Retina (tissue), 1 donor: Measurements from ENCODE around the gene NUP93.
"Not testable (repeated sequence)": the region's sequence is repeated elsewhere in the genome, so short reads cannot be mapped to it uniquely, and the experiment has no call there.

Source experiments
- DNase-seq: peaks from one replicate; pipeline ENCODE4 v3.0.0-alpha.2; 2016

NUP93 gene

DNA sequence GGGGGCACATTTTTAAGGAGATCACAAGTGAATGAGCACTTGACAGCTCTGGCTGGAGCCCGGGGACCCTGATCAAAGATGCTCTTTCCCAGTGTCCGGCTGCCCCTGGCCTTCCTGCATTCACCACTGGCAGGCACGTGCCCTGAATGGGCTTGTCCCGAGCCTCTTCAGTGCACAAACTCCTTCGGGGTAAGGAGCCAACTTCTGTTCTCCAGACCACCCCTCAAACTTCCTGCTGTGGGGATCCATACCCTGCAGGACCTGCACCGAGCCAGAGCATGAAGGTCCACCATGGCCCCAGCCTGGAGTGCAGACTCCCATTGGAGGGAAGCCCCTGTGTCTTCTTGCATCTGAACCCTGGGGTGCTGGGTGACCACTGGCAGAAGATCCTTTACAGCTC, 125.3 kb downstream of the NUP93 start:
- no peak for DNase-seq

- no peak for DNase-seq
Observed at GRCh38 chr16:56855946-56856345, 126.0 kb downstream of the NUP93 start.

DNA sequence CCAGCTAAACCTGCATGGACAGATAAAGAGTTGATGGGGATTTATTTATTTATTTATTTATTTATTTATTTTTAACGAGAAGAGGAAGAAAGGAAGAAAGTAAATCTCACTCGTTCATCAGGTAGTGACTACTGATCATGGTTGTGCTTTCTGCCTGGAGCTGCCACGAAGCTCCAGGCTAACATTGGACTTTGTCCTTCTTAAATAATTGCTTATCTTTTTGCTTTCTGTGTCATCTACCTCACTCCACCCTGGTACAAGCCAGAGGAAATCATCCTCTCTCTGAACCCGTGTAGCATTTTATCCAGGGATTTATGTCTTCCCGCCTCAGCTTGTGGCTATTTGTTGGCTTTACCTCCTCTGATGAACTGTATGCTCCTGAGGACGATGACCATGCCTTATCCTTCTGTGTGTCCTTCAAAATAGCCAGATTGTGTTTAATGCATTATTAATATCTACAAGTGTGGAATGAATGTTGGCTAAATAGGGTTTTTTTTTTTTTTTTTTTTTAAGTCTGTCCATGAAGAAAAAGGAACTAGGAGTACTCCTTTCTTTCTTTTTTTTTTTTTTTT, 127.0 kb downstream of the NUP93 start:
- DNase-seq = no peak

GRCh38 chr16:56858374-56858773, 128.4 kb downstream of the NUP93 start:
- DNase-seq = no peak

DNA sequence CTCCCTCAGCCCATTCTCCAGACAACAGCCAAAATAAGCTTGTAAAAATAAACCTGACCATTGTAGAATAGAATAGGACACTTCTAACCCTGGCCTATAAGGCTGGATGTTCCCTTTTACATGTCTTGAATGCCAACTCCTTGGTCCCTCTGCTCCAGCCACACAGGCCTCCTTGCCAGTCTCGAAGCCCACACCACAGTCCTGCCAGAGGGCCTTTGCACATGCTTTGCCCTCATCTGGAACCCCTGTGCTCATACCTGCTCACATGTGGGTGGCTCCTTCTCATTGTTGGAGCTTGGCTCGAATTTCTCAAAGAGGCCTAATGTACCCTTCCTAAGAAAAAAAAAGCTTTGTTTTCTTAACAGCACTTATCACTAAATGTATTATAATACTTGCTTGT, 129.7 kb downstream of the NUP93 start:
- no peak for DNase-seq

DNA sequence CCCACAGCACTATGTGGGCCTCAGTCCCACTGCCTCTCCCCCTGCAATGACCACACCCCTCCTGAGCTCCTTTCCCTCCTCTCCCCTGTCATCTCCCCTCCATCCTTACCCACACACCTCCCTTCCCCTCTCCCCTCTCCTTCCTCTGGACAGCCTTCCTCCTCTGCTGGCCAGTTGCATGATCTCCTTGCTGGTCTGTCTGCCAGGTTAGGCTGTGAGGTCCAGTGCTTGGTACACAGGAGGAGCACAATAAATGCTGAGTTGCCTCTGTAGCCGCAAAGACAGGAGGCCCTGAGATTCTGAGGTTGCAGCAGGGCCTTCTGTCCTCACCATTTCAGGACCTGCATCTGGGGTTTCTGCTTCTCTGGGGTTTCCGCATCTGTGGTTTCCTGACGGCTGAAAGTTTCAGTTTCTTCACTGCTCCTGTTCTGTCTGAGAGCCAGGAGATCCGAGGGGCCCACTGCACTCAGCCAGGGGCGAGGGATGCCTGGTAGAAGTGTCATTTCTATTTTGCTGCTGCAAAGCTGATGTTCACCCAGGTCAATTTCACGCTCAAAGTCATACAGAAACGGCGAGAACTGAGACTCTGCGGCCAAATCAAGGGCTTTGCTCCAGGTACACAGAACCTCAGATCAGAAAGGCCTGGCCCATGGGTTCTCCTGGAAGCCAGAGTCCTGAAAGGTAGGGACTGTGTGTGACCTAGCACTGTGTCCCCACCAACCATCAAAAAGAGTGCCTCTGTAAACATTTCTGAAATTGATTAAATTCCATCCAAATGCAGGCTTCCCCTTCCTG, 130.5 kb downstream of the NUP93 start:
- DNase-seq = peak; percentile 44

- DNase-seq = no peak
Observed at GRCh38 chr16:56861092-56861610, 131.2 kb downstream of the NUP93 start.

- no peak for DNase-seq
Observed at GRCh38 chr16:56861756-56862155, 131.8 kb downstream of the NUP93 start.

DNA sequence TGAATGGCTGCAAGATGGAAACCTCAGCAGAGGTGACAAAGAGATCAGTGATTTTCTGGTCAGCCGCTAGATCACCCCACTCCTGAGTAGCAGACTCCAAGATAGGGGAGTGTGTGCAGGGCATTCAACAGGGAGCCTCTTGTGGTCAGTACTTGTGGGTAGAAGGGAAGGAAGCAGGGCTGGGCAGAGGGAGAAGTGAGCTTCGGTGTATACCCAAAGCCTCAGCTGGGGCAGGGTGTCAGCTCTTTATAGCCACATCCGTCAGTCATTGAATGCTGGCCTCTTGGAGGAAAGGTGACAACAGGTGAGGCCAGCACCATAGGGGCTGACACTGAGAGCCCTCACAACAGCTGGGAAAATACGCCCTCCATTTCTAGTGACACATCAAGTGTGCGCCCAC, 132.8 kb downstream of the NUP93 start:
- DNase-seq = no peak

DNA sequence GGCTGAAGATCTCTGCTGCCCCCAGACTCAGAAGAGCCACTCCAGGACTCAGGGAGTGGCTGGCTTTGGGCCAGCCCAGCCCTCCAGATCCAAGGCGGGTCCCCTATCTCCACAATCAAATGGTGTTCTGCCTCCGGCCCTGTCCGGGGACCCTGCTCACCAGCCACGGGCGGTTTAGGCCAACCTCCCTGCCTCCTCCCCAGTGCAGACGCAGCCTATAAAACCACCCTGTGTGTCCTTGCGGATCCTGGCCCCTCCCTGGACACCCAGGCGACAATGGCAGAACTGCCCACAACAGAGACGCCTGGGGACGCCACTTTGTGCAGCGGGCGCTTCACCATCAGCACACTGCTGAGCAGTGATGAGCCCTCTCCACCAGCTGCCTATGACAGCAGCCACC, 135.0 kb downstream of the NUP93 start, which contains the start of gene SLC12A3:
Gene SLC12A3 (plus strand): TSS at position 248 of the 400 bp plus-strand sequence. CDS start 29 bp downstream, at position 277.
- DNase-seq = no peak

DNA sequence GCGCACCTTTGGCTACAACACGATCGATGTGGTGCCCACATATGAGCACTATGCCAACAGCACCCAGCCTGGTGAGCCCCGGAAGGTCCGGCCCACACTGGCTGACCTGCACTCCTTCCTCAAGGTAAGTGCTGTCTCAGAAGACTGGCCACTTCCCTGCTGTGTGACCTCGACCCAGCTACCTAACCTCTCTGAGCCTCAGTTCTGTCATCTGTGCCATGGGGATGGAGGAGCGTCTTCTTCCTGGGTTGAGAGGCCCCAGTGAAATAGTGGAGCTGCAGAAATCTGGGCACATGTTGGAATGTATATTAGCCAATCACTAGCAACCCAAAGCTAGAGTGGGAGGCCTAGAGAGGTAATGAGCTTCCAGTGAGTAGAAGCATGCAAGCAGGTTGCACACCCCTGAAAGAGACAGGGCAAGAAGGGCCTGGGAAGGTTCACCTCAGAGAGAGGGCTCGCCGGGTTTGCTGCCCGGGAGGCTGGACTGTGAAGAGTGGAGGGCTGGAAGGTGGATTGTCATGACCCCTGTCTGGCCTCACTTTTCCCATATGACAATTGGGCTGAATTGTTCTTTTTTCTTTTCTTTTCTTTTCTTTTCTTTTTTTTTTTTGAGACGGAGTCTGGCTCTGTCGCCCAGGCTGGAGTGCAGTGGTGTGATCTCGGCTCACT, 135.6 kb downstream of the NUP93 start:
- no peak for DNase-seq

DNA sequence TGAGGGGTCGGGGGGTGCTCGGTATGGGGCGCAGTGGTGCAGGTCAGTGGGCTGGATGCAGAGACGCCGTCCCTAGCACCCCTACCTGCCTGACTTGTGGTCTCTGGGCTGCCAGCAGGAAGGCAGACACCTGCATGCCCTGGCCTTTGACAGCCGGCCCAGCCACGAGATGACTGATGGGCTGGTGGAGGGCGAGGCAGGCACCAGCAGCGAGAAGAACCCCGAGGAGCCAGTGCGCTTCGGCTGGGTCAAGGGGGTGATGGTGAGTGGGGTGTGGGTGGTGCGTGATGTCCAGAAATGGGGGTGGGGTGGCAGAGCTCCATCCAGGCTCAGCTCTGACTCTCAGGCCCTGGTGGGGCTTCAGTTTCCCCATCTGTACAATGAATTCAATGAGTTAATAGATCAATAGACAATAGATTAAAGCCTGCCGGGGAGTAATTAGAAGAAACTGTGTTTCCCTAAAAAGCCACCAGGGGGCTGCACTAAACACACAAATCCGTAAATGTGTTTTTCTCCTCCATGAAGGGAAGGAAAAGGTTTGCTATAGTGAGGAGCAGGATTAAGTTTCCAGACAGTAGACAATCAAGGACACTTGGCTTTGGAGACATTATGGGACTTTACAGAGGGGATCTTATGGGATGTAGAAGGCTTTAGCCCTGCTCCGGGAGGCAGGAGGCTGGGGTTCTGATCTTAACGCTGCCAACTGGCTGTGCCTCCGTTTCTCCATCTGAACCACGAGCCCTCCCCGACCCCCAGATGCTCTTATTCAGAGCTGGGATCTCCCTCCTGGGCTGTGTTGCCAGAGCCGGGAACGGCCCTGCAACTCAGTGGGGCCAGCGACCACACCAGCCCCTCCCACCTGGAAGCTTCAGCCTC, 137.3 kb downstream of the NUP93 start:
- DNase-seq = peak; percentile 71

GRCh38 chr16:56868175-56868574, 138.2 kb downstream of the NUP93 start:
- DNase-seq = no peak

- not testable (repeated sequence) for DNase-seq
Observed at GRCh38 chr16:56868766-56869165, 138.8 kb downstream of the NUP93 start.

DNA sequence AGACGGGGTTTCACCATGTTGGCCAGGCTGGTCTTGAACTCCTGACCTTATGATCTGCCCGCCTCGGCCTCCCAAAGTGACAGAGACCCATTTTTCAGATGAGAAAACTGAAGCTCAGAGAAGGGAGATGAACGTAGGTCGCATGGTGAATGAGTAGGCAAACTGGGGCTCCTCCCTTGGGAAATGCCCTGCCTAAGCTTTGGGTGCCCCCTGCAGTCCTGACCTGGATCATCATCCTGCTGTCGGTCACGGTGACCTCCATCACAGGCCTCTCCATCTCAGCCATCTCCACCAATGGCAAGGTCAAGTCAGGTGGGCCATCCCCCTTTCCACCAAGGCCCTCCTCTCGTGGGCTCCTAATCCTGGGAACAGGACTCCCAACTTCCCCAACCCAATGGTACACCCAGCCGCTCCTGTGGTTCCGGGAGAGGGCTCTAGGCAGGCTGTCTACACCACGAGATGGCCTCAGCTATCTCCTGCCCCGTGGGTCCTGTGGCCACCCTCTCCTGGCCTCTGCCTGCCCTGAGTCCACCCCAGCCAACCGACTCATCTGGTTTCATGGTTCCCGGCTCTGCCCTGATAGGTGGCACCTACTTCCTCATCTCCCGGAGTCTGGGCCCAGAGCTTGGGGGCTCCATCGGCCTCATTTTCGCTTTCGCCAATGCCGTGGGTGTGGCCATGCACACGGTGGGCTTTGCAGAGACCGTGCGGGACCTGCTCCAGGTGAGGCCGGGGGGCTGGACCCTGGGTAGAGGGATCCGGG, 139.8 kb downstream of the NUP93 start:
- no peak for DNase-seq

DNA sequence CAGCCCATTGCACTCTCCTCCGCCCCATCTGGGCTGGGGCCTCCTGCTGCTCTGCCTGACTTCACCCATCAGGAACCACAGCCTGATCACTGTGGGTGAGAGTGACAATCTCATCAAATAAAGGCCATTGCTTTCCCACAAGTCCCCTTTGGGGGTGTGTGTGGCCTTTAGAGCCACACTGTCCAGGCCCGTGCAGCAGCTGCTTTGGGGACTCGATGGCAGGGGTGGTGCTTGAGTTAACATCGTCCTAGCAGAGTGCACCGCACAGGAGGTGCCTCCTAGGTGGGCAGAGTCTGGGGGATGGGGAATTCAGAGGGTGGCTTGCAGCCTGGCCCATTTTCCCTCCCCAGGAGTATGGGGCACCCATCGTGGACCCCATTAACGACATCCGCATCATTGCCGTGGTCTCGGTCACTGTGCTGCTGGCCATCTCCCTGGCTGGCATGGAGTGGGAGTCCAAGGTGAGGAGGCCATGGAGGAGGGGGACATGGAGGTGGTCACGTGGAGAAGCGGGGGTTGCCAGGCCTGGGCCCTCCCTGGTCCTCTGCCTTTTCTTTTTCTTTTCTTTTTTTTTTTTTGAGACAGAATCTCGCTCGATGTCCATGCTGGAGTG, 140.5 kb downstream of the NUP93 start:
- DNase-seq = no peak

- DNase-seq = no peak
Observed at GRCh38 chr16:56871172-56871593, 141.3 kb downstream of the NUP93 start.

DNA sequence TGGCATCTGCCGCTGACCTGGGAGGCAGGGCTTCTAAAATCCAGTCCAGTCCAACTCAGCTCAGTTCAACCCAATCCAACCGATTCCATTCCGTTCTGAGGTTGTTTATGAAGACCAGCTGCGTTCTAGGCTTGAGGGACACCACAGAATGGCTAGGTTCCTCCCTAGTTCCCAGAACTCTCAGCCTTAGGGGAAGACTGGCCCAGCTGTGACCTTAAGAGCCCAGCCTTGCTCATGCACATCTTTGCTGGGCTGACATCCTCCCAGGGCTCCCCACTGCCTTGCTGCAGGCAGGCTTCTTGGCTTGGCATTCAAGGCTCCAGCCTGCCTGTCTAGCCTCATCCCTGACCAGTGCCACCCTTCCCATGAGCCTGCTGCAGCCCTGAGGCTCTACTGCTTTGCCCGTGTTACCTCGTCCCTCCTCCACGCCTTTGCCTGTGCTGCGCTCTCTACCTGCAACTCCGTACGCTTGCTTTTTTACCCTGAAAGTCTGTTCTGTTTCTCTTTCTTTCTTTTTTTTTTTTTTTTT, 143.0 kb downstream of the NUP93 start:
- no peak for DNase-seq

GRCh38 chr16:56874800-56875199, 144.9 kb downstream of the NUP93 start:
- DNase-seq = peak; percentile 44

- no peak for DNase-seq
Observed at GRCh38 chr16:56876048-56876447, 146.1 kb downstream of the NUP93 start.
